GM19328 (cell line): ENCODE measurements around the gene DDN.

Experiments used
- ATAC-seq: cut with Tn5 transposase; IDR thresholded peaks from one replicate; pipeline ENCODE4 v1.9.1; 2021; ENCODE audit warnings: mild to moderate bottlenecking, moderate library complexity; ENCODE audit not compliant: unreplicated experiment

The DDN gene

DNA sequence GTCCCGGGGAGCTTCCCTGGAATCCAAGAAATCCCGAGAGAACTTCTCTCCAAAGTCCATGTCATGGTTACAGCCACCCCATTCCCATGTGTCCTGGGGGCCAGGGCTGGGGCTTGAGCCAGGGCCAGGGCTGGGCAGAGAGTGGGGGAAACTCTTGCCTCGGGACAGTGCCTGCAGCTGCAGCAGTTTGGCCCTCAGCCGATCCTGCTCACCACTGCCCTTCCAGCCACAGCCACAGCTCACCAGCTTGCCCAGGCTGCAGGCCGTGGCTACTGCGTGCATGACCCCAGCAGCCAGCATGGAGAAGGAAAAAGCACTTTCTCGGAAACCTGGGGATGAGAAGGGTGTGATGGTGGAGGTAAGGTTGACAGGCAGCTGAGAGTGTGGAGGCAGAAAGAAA, 31.2 kb downstream of the DDN start:
- ATAC-seq: no peak

DNA sequence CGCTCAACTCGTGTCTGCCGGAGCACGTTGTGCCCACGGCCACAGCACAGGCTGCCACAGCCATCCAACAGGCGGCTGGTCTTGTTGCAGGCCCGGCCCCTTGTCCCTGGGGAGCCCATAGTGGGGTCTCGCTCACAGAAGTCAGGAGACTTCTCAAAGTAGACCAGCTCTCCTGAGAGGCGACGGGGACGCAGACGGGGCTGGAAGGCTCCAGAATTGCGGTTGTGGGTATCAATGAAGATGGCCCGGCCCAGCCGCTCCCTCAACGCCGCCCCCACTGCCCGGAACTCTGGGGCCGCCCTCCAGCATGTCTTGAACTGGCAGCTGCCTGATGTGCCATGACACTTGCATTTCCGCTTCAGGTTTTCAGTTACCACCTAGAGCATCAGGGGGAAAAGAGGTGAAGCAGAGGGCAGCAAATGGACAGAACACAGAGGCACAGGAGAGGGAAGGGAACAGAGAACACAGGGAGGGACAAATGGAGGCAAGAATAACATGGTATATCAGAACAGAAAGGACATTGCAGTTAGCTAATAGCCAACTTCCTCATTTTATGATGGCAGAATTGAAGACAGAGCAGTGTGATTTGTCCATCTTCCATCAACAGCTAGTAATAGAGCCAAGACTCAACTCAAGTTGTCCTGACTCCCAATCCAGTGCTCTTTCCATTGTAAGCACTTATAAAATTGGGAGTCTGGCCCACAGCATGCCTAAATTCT, 32.8 kb downstream of the DDN start:
- ATAC-seq: no peak

DNA sequence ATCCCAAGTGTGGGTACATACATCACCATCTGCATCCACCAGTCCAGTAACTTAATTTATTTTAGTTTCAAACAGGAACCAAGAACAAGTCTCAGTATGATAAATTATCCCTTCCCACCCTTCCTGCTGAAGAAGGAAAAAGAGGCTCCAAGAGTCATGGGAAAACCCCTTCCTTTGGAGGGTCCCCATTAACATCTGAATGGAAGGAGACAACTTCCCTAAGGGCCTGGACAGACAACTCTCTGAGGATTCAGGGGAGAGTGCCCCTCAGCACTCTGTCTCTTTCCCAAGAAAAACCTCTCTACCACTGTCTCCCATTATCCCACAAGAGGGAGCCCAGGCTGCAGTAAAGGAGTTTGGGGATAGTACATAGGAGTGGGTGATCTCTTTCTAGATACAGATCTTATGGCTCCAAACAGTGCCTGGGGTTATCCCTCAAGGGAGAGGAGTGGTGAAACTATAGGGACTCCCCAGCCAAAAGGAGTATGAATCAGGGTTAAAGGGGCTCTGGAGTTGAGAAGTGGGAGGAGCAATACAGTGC, 33.8 kb downstream of the DDN start:
- no peak for ATAC-seq

DNA sequence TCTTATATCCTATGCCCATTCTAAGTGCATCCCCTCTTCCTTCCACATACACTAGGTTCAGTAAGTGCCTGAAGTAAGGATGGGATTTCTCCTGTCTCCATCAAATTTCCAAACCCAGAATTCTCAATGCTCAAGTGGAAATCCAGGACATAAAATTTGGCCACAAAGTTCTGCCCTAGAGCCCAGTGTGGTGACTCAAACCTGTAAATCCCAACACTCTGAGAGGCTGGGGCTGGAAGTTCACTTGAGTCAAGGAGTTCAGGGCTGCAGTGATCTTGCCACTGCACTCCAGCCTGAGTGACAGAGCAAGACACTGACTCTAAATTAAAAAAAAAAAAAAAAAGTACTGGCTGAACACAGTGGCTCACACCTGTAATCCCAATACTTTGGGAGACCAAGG, 37.4 kb downstream of the DDN start:
- no peak for ATAC-seq

DNA sequence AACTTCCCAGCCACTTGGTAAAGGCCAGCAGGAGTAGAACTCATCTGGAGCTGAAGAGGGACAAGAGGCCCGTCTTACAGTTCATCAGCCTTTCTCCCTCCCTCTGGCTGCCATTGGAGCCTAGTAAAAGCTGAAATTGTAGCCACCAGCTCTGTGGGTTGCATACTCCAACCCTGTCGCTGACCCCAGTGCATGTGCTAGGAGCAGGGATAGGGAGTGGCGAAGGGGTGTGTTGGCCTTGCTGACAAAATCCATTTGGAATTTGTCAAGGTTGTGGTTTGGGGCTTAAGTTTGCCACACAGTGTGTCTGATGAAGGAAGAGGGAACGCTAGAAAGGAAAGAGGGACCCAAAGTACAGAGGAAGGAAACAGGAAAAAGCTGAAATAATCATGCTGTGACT, 37.8 kb downstream of the DDN start:
- no peak for ATAC-seq

GRCh38 chr12:48960834-48961233, 38.3 kb downstream of the DDN start:
- no peak for ATAC-seq

DNA sequence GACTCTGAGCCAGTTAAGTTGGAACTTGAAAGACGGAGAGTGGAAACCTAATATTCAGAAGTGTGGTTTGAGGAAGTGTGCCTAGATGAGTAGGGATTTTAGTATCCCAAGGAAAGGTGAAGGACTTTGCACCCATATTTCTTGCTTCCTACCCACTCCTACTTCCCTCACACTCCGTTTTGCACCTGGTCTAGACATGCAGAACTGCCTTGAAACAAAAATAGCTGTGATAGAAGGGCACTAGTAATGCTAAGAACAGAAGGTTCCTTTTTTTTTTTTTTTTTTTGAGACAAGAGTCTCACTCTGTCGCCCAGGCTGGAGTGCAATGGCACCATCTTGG, 41.2 kb downstream of the DDN start:
- no peak for ATAC-seq

- ATAC-seq: peak; percentile 90
These were observed 41.8 kb downstream of the DDN start, which contains the start of gene ARF3 for GRCh38 chr12:48957141-48958048. TSS of gene ARF3 (minus strand) at chr12:48957487. CDS start at chr12:48941095, 16,392 bp downstream.

- ATAC-seq: no peak
These were observed 42.7 kb downstream of the DDN start for GRCh38 chr12:48956279-48957140.

- no peak for ATAC-seq
These were observed 44.2 kb downstream of the DDN start for GRCh38 chr12:48954841-48955501.

GRCh38 chr12:48954061-48954460, 45.1 kb downstream of the DDN start:
- no peak for ATAC-seq

DNA sequence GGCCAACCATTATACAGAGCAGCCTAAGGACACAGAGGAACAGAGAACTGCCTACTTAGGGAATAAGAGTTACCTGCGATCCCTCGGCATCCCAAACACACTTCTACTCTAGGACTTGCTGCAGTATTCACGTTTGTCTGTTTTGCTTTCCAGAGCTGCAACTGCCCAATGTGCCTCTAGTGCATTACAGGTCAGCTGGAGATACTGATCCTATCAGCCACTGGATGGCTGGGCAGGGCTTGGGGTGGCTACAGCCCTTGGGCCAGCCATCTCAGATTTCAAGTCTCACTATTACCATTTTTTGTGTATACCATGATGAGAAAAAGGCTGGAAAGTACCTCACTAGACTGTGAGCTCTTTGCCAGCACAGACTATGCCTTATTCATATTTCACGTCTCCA, 46.5 kb downstream of the DDN start:
- ATAC-seq: no peak

- no peak for ATAC-seq
These were observed 51.4 kb downstream of the DDN start for GRCh38 chr12:48947727-48948126.

DNA sequence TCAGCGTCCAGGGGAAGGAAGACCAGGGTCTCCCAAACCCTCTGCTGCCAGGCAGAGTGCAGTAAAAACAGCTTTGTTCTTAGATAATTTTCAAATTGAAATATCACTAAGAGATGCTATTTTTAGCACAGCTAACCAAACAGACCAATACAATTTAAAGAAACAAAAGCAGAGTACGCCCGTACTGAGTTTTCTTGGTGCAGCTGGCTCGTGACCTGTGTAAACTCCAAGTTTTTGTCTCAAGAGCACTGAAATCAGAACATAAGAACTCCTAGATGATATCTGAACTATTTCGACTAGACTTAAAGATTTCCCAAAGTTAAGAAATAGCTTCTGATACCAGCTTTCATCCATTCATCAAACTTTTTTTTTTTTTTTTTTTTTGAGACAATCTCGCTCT, 52.2 kb downstream of the DDN start:
- ATAC-seq: no peak

GRCh38 chr12:48946205-48946604, 53.0 kb downstream of the DDN start:
- no peak for ATAC-seq
